ENCODE results near the gene MRPS15.

- TF ChIP-seq POLR2A (IDR thresholded peaks at IDR 0.05) (no peak), CTCF (IDR thresholded peaks at IDR 0.05) (no peak), POLR2AphosphoS5 (IDR thresholded peaks at IDR 0.05) (no peak), EP300 (IDR thresholded peaks at IDR 0.05; ENCODE audit: low read depth) (no peak)
Observed at GRCh38 chr1:36446746-36447145, 17.4 kb downstream of the MRPS15 start.
